GM18870 (cell line): ENCODE data around the gene HTR3E.
"Not testable (repeated sequence)": the region's sequence is repeated elsewhere in the genome, so short reads cannot be mapped to it uniquely, and the experiment has no call there.

Experiments
- ATAC-seq: cut with Tn5 transposase; IDR thresholded peaks from one replicate; pipeline ENCODE4 v1.9.1; 2021; ENCODE audit warnings: moderate library complexity; ENCODE audit not compliant: unreplicated experiment

The HTR3E gene

GRCh38 chr3:184110316-184110725, 13.5 kb downstream of the HTR3E start:
- no peak for ATAC-seq

- ATAC-seq = no peak
These were observed 19.2 kb downstream of the HTR3E start for GRCh38 chr3:184116017-184116416.

DNA sequence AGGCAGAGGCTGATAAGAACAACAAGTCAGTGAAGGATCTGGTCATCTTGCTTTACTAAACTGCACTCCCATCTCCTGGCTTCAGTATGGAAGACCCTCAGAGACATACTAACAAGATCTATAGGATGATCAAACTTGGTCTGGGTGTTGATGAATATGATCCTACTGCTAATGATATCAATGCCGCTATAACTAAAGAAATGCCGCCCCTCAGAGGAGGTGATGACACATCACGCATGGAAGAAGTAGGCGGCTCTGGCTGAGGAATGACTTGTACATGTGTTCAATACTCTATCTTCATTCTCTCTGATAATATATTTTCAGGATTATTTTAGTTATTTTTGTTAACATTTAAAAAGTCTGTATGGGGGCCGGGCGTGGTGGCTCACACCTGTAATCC, 20.8 kb downstream of the HTR3E start:
- ATAC-seq = no peak

- ATAC-seq = not testable (repeated sequence)
These were observed 24.2 kb downstream of the HTR3E start for GRCh38 chr3:184121031-184121430.

DNA sequence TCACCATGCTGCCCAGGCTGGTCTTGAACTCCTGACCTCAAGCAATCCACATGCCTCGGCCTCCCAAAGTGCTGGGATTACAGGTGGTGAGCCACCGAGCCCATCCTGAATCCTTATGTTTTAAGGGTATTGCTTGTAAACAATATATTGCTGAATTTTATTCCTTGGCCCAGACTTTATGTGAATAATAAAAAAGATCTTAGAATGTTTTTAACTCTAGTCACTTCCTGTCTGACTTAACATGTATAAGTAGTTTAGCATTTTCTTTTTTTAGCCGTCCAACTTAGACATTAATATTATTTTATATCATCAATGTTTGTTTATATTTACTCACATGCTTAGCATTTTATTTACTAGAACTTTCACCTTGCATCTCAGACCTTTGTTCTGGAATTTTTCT, 29.1 kb downstream of the HTR3E start:
- ATAC-seq = no peak

GRCh38 chr3:184129012-184129411, 32.1 kb downstream of the HTR3E start:
- ATAC-seq = no peak

DNA sequence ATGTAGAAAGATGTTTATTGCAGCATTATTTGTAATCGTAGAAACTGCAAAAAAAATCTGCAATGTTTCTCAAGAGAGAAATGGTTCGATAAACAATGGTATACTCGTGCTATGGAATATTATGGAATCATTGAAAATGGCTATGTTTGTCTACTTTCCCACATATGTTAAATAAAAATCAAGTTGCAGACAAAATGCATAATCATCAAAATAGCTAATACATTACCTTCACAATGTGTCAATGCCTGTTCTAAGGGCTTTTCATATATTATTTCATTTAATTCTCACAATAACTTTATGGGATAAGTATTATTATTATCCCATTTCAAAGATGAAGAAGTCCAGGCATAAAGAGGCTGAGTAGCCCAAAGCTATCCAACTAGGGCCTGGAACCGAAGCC, 36.1 kb downstream of the HTR3E start:
- ATAC-seq = no peak

DNA sequence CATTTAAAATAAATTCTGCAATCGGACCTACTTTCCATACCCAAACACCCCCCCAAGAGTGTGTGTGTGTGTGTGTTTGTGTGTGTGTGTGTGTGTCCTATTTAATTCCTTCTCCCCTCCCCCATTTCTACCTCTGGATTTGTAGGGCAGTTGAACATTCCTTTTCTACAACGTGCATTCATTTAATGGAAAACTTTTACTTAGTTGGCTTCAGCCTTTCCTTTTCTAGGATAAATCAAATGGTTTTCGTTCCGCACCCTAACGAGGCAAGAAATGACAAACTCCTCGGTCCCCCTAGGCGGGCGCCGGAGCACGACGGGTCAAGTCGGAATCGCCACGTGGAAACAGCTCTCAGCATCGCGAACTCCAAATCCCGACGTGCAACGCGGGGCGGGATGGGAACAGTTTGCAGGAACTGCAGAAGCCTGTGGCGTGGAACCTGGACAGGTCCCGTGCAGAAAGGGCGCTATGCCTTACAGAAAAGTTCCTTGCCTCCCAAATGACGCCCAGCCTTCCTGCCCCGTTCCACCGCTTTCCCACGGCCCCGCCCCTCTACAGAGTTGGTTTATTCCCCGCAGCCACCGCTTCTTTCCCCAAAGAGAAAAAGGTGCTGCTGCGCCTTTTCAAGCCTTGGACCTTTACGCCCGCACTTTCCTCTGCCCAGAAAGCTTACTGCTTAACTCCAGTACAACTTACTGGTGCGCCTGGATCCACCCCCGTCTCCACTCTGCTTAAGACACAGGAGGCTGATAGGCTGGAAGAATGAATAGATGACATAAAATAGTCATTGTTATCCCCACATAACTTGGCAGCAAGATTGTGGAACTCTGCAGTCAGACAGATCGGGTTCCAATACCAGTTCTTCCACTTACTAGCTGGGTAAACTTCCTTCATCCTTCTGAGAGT, 37.2 kb downstream of the HTR3E start:
- ATAC-seq = no peak

DNA sequence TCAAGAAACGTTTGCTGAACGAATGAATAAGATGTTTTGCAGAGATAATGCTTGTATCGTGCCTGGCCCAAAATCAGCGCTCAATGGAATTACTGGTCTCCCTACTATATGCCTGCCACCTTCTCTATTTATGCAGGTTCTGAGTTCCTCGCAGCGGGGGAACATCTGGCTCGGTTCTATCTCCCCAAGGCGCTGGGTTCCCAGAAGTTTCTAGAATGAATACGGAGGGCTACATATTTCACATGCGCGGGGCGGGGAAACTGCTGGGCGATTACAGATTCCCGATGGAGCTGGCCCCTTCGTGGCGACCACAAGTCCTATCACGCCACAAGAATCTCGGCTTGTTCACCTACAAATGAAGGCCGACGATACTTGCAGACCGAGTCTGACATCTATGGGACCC, 37.9 kb downstream of the HTR3E start:
- peak; percentile 27 for ATAC-seq

DNA sequence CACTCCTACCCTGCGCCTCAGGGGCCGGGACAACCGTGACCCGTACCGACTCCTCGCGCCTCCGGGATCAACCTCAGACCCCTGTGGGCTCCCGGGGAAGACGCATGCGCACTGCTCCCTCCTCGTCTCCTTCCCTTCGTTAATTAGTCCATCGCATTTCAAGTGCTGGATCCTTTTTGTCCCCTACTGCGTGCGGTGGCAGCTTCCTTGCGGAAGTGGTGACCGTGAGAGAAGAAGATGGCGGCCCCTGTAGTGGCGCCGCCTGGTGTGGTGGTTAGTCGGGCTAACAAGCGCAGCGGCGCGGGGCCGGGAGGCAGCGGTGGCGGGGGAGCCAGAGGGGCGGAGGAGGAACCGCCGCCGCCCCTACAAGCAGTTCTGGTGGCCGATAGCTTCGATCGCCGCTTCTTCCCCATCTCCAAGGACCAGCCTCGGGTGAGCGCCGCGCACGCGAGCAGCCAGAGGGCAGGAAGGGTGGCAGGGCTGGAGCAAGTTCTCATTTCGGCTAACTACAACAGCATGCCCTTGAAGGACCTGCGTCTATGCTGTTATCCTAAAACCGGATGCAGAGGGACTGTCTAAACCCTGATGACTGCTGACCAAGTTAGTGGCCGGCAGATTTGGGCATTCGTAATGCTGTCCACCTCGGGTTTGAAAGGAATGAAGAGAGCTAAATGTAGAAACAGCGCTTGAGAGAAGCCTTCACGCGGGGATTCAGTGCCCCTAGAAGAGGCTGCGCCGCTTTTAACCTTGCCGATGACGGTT, 38.5 kb downstream of the HTR3E start, which contains the start of gene EIF2B5:
Gene EIF2B5, plus strand, starts transcription at position 210 of the 762 bp plus-strand sequence. Its CDS starts 28 bp downstream, at position 238.
- ATAC-seq = peak; percentile 78

DNA sequence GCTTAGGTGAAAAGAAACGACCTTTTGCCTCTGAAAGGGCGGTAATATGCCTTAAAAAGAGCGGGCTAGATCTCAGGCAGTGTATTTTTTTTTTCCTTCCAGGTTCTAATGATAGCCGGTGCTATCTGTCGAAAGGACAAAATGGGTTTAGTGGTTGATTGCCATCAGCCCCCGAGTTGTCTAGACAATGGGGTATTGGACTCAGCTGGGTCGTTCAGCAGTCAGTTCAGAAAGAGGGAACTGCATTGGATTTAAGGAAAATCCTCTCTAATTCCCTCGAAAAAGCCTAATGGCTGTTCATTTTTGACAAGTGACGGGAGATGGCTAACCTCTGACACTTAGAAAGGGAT, 39.0 kb downstream of the HTR3E start:
- ATAC-seq = no peak

DNA sequence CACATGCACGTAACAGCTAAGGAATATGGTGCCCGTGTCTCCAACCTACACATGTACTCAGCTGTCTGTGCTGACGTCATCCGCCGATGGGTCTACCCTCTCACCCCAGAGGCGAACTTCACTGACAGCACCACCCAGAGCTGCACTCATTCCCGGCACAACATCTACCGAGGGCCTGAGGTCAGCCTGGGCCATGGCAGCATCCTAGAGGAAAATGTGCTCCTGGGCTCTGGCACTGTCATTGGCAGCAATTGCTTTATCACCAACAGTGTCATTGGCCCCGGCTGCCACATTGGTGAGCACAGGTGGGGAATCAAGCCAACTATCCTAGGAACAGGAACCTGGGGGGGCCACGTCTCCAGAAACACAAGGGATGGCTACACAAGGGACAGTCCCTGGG, 43.6 kb downstream of the HTR3E start:
- ATAC-seq = no peak

GRCh38 chr3:184142199-184142598, 45.3 kb downstream of the HTR3E start:
- ATAC-seq = no peak

- no peak for ATAC-seq
These were observed 46.5 kb downstream of the HTR3E start for GRCh38 chr3:184143327-184143726.

GRCh38 chr3:184144505-184144904, 47.6 kb downstream of the HTR3E start:
- ATAC-seq = no peak

GRCh38 chr3:184145111-184145524, 48.3 kb downstream of the HTR3E start:
- ATAC-seq = no peak

GRCh38 chr3:184145751-184146270, 48.9 kb downstream of the HTR3E start:
- no peak for ATAC-seq

DNA sequence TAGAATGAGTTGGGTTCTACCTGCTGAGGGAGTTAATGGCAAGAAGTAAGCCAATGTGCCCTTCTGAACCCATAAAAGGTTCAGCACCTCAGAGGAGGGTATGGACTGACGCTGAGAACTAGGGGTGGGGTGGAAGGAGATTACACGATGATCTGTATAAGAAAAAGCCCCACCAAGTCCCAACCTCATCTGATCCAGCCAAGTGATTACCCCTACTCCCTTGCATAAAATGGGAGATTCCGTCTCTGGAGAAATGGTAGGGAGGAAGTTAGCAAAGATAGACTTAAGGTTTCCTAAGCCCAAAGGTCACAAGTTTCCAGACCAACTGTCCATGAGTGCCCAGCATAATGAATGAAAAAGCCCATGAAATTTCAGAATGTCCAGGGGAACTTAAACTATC, 51.2 kb downstream of the HTR3E start:
- ATAC-seq = no peak

- no peak for ATAC-seq
These were observed 52.3 kb downstream of the HTR3E start for GRCh38 chr3:184149123-184149522.

- not testable (repeated sequence) for ATAC-seq
These were observed 52.9 kb downstream of the HTR3E start for GRCh38 chr3:184149770-184150169.

- ATAC-seq = no peak
These were observed 58.2 kb downstream of the HTR3E start, which contains the start of gene DVL3 for GRCh38 chr3:184154885-184155643. Gene DVL3, plus strand, starts transcription at chr3:184155377. Its CDS starts 259 bp downstream, at chr3:184155636.
